Stimulated activated naive CD4-positive, alpha-beta T cell treated with Interleukin-2 at 50 U/mL for 16 hours (primary cell): ENCODE results near the gene STRA6.

ENCODE experiments used
- DNase-seq: peaks from one replicate; lab custom pipeline; 2025; lab: John Stamatoyannopoulos, UW

Gene STRA6

DNA sequence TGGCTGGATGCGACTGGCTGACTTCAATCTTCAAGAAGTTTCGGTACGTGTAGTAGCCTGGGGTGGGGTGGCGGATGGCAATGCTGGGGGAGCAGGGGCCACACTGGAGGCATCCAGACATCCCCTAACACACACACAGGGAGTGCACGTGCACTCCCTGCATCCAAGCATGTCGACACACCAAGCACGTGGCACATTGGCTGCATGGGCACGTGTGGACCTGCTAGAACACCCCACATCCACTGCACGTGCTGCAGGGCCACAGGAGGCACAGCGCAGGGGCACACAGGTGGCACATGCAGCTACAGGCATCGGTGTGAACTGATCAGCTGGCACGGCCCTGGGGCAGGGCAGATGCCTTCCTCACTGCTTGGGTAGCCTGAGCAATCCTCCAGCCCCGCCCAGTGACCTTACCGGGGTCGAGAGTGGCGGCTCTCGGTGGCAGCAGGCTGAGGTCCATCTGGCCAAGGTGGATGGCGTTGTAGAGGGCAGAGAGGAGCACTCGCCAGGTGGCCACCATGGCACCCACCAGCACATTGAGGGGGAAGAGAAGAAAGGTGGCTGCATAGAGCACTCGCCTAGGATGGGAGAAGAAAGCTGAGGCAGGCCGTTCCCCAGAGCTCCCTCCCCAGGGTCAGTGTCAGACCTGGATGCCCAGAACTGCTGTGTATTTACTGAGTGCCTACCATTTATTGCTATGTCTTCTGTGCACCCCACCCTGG is 21.5 kb downstream of the STRA6 start:
- DNase-seq = no peak

DNA sequence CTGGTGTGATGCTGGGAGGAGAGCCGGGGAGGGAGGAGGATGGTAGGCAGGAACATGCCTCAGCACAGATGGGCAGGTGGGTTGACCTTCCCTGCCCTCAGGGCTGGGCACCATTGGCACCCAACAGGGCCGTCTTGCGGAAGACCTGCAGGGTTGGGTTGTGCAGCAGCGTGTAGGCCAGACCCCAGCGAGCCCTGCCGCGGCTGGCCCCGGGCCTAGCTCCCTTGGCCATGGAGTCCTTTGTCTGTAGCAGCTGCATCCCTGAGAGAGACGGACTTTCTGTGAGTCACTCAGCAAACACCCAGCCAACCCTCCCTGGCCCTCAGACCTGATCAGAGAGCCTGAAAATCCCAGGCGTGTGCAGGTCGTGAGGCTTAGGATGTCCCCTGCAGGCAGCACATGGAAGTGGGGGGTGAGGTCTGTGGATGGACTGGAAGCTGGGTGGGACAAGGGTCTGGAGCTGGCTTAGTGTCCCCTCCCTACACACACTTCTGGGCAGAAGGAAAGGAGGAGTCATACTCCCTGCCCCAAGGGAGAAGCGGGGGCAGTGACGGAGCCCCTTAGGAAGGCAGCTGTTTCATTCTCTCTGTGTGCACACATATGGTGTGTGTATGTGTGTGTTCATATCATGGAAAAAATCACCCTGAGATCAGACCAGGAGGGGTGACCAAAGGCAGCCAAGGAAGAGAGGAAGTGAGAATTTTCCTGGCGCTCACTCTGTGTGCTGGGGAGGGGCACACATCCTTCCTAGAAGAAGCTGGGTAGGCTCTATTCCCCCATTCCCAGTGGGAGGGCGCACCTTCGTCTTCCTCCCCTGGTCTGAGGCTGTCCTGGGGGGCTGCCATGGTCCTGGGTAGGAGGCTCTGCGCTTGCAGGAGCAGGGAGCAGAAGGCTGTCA is 22.4 kb downstream of the STRA6 start:
- DNase-seq = no peak

- no peak for DNase-seq
Measured at GRCh38 chr15:74179101-74179841, 23.3 kb downstream of the STRA6 start.

DNA sequence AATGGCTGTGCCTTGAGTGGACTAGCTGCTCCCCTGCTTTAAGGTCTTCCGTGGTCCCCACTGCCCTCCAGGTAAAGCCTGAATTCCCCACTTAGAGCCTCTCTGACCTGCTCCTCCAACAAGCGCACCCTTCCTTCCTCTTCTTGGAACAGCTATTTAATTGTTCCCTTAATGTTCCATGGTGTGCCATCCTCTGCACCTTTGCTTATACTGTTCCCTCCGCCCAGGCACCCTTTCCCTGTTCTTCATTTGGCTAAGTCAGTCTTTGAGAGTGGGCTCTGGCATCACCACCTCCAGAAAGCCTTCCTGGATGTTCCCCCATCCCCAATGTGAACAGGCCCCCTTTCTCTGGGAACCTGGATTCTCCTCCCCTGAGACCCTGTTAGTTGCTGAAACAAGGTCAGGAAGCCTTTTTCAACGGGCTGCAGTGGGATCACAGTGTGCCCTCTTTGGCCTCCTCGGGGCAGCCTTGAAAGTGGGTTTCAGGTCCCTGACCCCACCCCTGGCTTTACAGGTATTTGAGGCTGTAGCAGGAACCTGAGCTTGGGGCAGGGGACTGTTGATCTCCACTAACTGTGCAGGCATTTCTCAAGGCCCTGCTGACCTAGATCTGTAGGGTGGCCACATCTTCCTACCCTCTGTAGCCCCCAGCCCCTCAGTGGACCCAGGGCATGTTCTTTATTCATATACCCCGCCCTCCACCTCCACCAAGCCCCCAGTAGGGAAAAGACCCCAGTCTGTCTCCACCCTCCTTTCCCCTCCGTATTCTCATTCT is 24.1 kb downstream of the STRA6 start:
- DNase-seq = no peak

DNA sequence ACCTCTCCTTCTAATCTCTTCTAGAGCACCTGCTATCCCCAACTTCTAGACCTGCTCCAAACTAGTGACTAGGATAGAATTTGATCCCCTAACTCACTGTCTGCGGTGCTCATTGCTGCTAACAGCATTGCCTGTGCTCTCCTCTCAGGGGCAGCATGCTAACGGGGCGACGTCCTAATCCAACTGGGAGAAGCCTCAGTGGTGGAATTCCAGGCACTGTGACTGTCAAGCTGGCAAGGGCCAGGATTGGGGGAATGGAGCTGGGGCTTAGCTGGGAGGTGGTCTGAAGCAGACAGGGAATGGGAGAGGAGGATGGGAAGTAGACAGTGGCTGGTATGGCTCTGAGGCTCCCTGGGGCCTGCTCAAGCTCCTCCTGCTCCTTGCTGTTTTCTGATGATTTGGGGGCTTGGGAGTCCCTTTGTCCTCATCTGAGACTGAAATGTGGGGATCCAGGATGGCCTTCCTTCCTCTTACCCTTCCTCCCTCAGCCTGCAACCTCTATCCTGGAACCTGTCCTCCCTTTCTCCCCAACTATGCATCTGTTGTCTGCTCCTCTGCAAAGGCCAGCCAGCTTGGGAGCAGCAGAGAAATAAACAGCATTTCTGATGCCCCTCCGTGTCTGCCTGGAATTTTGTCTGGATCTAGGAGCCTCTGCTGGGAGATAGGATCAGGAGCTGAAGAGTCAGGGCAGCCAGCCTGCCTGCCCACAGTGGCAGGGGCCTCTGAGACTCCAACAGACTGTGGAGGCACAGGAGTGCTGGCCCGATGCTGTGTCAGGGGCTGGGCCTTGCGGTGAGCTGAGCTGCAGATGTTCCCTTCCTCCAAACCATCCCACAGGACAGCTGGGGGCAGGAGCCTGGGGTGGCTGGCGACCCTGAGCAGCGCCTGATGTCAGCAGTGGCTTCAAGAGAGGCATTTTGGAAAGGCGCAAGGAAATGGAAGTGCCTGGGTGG is 26.0 kb downstream of the STRA6 start:
- no peak for DNase-seq

- no peak for DNase-seq
Measured at GRCh38 chr15:74175271-74176191, 27.1 kb downstream of the STRA6 start.

DNA sequence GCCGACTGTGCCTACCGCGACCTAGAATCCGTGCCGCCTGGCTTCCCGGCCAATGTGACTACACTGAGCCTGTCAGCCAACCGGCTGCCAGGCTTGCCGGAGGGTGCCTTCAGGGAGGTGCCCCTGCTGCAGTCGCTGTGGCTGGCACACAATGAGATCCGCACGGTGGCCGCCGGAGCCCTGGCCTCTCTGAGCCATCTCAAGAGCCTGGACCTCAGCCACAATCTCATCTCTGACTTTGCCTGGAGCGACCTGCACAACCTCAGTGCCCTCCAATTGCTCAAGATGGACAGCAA is 27.7 kb downstream of the STRA6 start:
- DNase-seq = no peak

DNA sequence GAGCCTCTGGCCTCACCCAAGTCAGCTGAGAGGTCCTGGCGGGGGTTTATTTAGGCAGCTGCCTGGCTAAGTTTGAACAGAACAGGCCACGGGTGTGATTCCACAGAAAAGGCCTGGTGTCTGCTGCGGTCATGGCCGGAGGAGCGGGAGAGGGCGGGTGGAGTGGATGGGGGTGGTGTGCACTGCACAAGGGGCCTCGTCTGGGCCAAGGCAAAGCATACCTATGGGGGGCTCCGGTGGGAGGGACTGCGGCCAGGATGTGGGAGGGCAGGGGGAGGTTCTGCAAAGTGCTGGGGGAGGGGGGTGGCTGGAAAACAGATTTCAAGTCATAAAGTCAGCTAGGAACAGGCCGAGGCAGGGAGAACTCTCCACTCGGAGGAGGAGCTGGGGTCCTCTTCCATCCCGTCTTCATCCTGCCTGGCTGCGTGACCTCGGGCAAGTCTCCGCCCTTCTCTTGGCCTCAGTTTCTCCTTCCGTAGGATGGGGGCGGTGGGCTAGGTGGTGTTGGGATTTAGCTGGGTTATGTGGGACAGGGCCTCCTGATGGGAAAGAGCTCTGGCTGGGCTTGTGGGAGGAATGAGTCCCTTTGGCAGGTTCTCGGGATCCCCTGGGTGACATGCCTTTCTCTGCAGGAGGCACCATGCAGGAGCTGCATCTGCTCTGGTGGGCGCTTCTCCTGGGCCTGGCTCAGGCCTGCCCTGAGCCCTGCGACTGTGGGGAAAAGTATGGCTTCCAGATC is 28.2 kb downstream of the STRA6 start:
- DNase-seq = no peak

DNA sequence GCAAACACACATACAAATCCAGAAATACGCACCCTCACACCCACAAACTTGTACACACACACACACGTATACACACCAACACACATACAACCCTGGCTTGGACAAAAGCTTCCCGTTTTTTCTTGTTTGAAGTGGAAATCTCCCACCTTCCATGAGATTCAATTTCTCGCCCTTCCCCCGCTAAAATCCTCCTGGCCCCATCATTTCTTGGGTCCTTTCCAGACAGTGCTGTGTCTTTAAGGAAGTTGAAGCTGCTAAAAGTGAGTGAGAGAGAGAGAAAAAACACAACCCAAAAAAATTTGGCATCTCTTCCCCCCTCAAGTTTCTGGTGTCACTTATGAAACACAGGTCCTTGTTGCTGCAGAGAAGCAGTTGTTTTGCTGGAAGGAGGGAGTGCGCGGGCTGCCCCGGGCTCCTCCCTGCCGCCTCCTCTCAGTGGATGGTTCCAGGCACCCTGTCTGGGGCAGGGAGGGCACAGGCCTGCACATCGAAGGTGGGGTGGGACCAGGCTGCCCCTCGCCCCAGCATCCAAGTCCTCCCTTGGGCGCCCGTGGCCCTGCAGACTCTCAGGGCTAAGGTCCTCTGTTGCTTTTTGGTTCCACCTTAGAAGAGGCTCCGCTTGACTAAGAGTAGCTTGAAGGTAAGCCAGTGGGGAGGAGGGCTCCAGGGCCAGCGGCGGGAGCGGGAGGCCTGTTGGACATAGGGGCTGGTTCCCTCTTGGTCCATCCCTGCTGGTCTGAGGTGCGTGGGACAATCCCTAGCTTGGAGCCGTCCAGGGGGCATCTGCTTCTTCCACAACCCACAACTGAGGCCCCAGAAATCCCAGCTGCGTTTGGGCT is 29.0 kb downstream of the STRA6 start, which contains the start of gene ISLR:
TSS of gene ISLR (plus strand) at position 331 of the 839 bp plus-strand sequence. CDS start 1,149 bp downstream, outside the sequence.
- no peak for DNase-seq

DNA sequence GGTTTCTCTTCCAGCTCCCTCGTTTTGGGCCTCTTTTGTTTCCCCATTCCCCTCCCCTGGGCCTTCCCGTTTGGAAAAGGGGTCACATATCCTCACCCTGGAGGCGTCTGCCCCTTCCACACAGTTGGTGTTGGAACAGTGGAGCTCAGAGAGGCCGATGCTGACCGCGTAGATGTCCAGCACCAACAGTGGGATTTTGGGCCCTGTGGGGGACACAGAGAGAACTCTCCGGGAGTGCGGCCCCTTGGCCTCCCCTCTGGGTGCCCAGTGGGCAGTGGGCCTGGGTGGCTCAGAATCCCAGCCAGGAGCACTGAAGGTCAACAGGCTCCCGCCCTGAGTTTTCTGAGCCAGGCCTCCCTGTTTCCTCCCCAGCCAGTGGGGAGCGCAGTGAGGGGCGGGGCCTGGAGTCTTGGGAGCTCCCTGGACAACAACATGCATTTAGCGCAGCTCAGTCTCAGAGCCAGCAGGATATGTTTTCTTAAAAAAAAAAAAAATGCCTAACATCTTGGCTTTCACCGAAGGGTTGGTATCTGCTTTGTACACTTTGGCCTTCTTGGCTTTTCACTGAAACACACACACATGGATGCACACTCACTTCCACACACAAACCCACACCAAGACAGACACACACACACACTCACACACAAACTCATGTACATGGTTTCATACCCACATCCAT is 29.7 kb downstream of the STRA6 start:
- no peak for DNase-seq

GRCh38 chr15:74171965-74172541 is 30.5 kb downstream of the STRA6 start:
- DNase-seq = no peak

DNA sequence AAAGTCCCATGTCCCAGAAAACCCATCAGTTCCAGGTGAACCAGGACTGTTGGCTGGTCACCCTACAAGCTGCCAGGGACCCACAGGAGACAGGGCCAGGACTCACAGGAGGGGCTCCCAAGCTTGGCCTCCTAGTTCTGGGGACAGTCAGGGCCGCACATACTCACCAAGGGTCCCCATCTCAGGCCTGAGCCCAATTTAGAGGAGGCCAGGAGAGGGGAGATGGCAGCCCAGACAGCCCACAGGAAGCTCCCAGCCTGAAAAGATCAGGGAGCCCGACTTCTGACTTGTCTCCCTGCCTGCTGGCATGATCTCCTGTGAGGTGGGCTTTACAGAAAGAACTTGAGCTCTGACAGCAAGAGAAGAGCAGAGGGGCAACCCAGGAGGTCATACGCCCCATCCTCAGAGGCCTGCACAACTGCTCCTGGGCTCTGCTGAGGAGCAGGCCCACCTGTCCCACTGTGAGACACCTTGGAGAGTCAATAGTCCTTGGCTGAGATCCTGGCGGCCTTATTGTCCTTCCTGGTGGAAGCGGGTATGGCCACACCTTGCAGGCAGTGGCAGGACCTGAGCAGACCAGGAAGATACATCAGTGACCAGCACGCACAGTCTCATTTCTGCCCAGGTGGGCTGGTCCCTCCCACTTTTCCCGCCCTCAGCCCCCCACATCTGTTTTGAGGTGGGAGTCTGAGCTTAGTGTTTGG is 31.6 kb downstream of the STRA6 start:
- no peak for DNase-seq

DNA sequence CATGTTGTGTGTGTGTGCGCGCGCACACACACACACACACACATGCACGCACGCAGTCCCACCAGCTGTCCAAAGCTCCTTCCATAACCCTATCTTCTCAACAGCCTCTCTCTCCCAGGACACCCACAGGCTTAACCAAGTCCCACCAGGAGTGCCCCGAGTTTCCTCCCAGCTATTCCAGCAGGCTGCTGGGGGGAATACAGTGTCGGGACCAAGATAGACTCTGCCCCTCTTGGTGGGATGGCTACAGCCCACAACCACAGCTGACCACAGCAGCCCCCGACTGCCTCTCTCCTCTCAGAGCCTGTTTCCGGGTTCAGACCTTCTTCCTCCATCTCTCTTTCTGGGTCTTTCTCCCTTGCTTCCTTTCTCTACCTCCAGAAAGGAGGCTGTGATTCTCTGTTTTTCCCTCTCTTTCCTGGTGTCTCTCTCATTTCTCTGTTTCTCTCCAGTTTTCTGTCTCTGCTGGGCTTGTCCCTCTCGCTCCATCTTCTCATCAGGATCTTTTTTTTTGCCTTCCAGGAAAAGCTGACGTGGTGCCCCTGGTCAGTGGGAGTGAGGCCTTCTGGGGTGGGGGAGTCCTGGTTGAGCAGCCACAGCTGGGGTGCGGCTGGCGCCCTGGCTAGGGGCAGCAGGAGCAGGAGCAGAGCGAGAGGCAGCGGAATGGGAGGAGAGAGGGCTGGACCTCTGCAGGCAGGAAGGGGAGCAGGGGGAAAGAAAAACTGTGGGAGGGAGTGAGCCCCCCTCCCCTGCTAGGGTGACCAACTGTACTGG is 32.3 kb downstream of the STRA6 start:
- DNase-seq = no peak

DNA sequence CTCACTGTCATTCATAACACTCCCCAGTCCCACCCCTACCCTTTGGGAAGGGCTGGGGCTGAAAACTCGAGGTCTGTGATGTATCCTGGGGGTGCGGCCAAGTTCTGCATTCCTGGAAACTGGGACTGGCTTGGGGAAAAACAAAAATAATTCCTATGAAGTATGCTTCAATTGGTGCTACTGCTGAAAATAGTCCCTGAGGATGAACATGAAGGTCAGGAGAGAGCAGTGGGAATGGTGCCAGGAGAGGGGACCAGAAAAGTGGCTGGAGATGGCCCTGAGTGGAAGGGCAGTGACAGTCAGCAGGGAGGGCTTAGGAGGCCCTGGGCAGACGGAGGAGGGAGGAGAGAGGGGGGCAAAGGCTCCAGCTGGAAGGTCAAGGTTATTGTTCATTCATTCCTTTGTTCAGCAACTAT is 33.9 kb downstream of the STRA6 start:
- DNase-seq = no peak

GRCh38 chr15:74167891-74168331 is 34.7 kb downstream of the STRA6 start:
- DNase-seq = no peak

- no peak for DNase-seq
Measured at GRCh38 chr15:74165461-74165860, 37.1 kb downstream of the STRA6 start.
